HepG2 (cell line): ENCODE measurements around the gene ANKMY2. TPM values are rescaled to one million over a fixed set of nuclear protein-coding genes. Genes with fewer than 3 reads are reported as not detected.

Experiments used
- ATAC-seq: fragments of 200-7000 bp; cut with Tn5 transposase; 3 replicates; pipeline ENCODE4 v1.9.1; 2020; ENCODE audit warnings: mild to moderate bottlenecking, moderate library complexity
- BruUV-seq: library from RNA; stranded (reverse); fragments of 400-500 nt; replicated peaks from 2 replicates; lab custom pipeline; 2021; lab: Mats Ljungman, UMichigan
- CTCF ChIA-PET: fragments of 300-600 bp; formaldehyde crosslinking; extraction: SDS; loops from one replicate; lab custom pipeline; 2021; ENCODE audit warnings: low total read pairs, inconsistent platforms, low intra/inter-chr PET ratio; lab: Yijun Ruan, JAX
- POLR2A ChIA-PET: fragments of 350-600 bp; sonication (Branson Sonifier 250); formaldehyde crosslinking; loops from one replicate; lab custom pipeline; 2020; ENCODE audit warnings: antibody characterized with exemption, inconsistent platforms; lab: Yijun Ruan, JAX
- DNase-seq: peaks from one replicate; pipeline ENCODE4 v3.0.0-alpha.2; 2015; ENCODE audit warnings: low spot score
- FAIRE-seq: peaks from 3 replicates; lab custom pipeline; 2011; peaks lifted over from hg19 to GRCh38; lab: Jason Lieb, UNC
- H2AFZ ChIP-seq: one replicate; pipeline ENCODE4 v1.6.1; 2011; ENCODE audit warnings: low read length, inconsistent platforms
- H3K27ac ChIP-seq: fragments of 300-600 bp; 3 replicates; pipeline ENCODE4 v1.8.0; 2011; ENCODE audit warnings: mixed run types, mild to moderate bottlenecking, mixed read lengths, low read length, inconsistent platforms; ENCODE audit not compliant: insufficient read depth; ENCODE audit errors: extremely low read length
- H3K27me3 ChIP-seq, 2 experiments: fragments of 200-600 bp in 1 of 2; 2 replicates in 1 of 2; 3 replicates in 1 of 2; pipeline versions ENCODE4 v1.6.0 to v1.8.0; 2011; ENCODE audit warnings: low read length in 2 of 2, mild to moderate bottlenecking in 2 of 2, moderate library complexity in 2 of 2, inconsistent platforms in 1 of 2; ENCODE audit not compliant: insufficient read depth in 2 of 2, control insufficient read depth in 1 of 2
- H3K36me3 ChIP-seq, 2 experiments: fragments of 200-600 bp in 1 of 2; replicated peaks in 1 of 2; 2 replicates in 1 of 2; 3 replicates in 1 of 2; pipeline versions ENCODE4 v1.5.1 to v1.8.0; 2011; ENCODE audit warnings: low read length in 2 of 2, inconsistent platforms in 1 of 2; ENCODE audit not compliant: insufficient read depth in 2 of 2, control insufficient read depth in 1 of 2
- H3K4me1 ChIP-seq: 2 replicates; pipeline ENCODE4 v1.5.1; 2012; ENCODE audit warnings: low read length, inconsistent platforms; ENCODE audit not compliant: insufficient read depth
- H3K4me2 ChIP-seq: 2 replicates; pipeline ENCODE4 v1.6.0; 2011; ENCODE audit warnings: low read depth, low read length, inconsistent platforms
- H3K4me3 ChIP-seq, 3 experiments: fragments of 200-600 bp in 1 of 3; sonication (generic), shearing (Covaris generic) in 1 of 3; replicated peaks in 1 of 3; 2 replicates each; pipeline ENCODE4 v1.5.1; 2011 to 2016; ENCODE audit warnings: low read length in 3 of 3, inconsistent platforms in 2 of 3, low read depth in 2 of 3, mild to moderate bottlenecking in 2 of 3, control low read depth in 1 of 3, mixed read lengths in 1 of 3; ENCODE audit not compliant: insufficient read depth in 1 of 3
- H3K79me2 ChIP-seq: one replicate; pipeline ENCODE4 v1.6.1; 2011; ENCODE audit warnings: low read length, inconsistent platforms; ENCODE audit not compliant: insufficient read depth
- H3K9ac ChIP-seq: 2 replicates; pipeline ENCODE4 v1.6.0; 2011; ENCODE audit warnings: mild to moderate bottlenecking, low read depth, low read length, inconsistent platforms; ENCODE audit not compliant: insufficient read depth
- H3K9me3 ChIP-seq: 2 replicates; pipeline ENCODE4 v1.5.1; 2012; ENCODE audit warnings: mild to moderate bottlenecking, low read length
- H4K20me1 ChIP-seq: 2 replicates; pipeline ENCODE4 v1.6.0; 2011; ENCODE audit warnings: inconsistent platforms, mild to moderate bottlenecking, low read length, moderate library complexity; ENCODE audit not compliant: insufficient read depth
- DNMT1 ChIP-seq: sonication (generic); formaldehyde crosslinking; IDR thresholded peaks from 2 replicates; pipeline ENCODE4 v1.5.1; 2020; ENCODE audit warnings: mild to moderate bottlenecking, missing genetic modification reagents
- KDM2A ChIP-seq: sonication (generic); formaldehyde crosslinking; IDR thresholded peaks from 2 replicates; pipeline ENCODE4 v1.4.0; 2020; ENCODE audit warnings: low read depth, missing genetic modification reagents, borderline replicate concordance
- NFAT5 ChIP-seq: sonication (generic); formaldehyde crosslinking; IDR thresholded peaks from 2 replicates; pipeline ENCODE4 v1.4.0; 2020; ENCODE audit warnings: missing genetic modification reagents
- NR2F2 ChIP-seq: IDR thresholded peaks from 2 replicates; pipeline ENCODE4 v1.6.1; 2012; ENCODE audit warnings: low read depth, inconsistent platforms, borderline replicate concordance
- PRPF4 ChIP-seq: fragments of 200-400 bp; formaldehyde crosslinking; IDR thresholded peaks from 2 replicates; pipeline ENCODE4 v1.6.1; 2016; ENCODE audit warnings: low read length, low read depth; ENCODE audit not compliant: poor library complexity, severe bottlenecking
- SP5 ChIP-seq: IDR thresholded peaks from 2 replicates; pipeline ENCODE4 v1.6.1; 2016; ENCODE audit warnings: low read depth, borderline replicate concordance
- ZBTB7B ChIP-seq: sonication (generic); formaldehyde crosslinking; IDR thresholded peaks from 2 replicates; pipeline ENCODE4 v1.4.0; 2020; ENCODE audit warnings: missing genetic modification reagents
- ZNF607 ChIP-seq: sonication (generic); formaldehyde crosslinking; IDR thresholded peaks from 2 replicates; pipeline ENCODE4 v1.5.1; 2020; ENCODE audit warnings: missing genetic modification reagents, mild to moderate bottlenecking, borderline replicate concordance
- ZNF768 ChIP-seq: sonication (generic); formaldehyde crosslinking; IDR thresholded peaks from 2 replicates; pipeline ENCODE4 v1.4.0; 2020; ENCODE audit warnings: missing genetic modification reagents
- in situ Hi-C: cut with HindIII; loops from 2 replicates; pipeline ENCODE4 v1.10.0; 2017; ENCODE audit warnings: low pct_unique_long_range_greater_than_20kb; ENCODE audit not compliant: extremely low pct_ligation_motif_present
- intact Hi-C: fragments of 100-400 bp; cut with micrococcal nuclease; formaldehyde crosslinking; loops from one replicate; pipeline ENCODE4 v1.10.0; 2022; ENCODE audit not compliant: unreplicated experiment
- polyA plus RNA-seq, 8 experiments: library from polyadenylated mRNA; depleted of rRNA in 3 of 8; stranded (reverse) in 7 of 8; unstranded in 1 of 8; fragments of >200 nt; fragmentation: Illumina TruSeq in 4 of 8; extraction: Trizol in 4 of 8; gene quantifications; 2 replicates each; pipeline versions ENCODE4 v1.2.1 to v1.2.3, GENCODE V29; 2011 to 2016; ENCODE audit warnings: low read depth in 4 of 8, missing spikeins in 1 of 8, mixed read lengths in 1 of 8; ENCODE audit not compliant: insufficient read depth in 1 of 8
- total RNA-seq, 5 experiments: library from RNA; depleted of rRNA; stranded (reverse); fragments of >200 nt; fragmentation: Illumina TruSeq; extraction: Trizol; gene quantifications; 2 replicates each; pipeline ENCODE4 v1.2.3, GENCODE V29; 2016; ENCODE audit warnings: low read depth in 1 of 5
- TF ChIP-seq, protein P1 (sequence below): sonication (generic); formaldehyde crosslinking; IDR thresholded peaks from 2 replicates; pipeline ENCODE4 v1.4.0; 2020; ENCODE audit warnings: low read depth, missing genetic modification reagents
- TF ChIP-seq, protein P2 (sequence below): IDR thresholded peaks from 2 replicates; pipeline ENCODE4 v1.6.1; 2016; ENCODE audit warnings: low read depth, borderline replicate concordance

The ANKMY2 gene
- total and polyA plus RNA-seq, 2 of the 13 experiments (the other 11 are each of a cell fraction or from before 2014, with no cell fraction given) = 12.2 to 21.6 TPM

DNA sequence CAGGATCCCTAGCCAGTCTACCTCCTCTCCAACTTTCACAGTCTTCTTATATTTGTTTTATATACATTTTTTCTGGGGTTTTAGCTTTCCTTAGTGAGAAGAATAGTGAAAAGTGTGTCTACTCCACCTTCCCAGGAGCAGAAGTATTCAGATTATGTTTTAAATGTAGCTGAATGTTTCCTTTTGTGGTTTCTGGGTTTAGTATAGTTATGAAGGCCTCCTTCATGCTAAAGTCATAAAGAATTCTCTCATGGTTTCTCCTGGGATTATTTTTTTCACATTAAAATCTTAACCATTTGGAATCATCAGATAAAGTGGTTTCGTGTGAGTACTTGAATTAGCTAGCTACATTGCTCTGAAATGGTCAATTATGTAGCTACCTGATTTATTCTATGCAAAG is 50.9 kb downstream of the ANKMY2 start (continued):
- TF ChIP-seq NFAT5 (CRISPR knock-in tag) (no peak), DNMT1 (CRISPR knock-in tag) (no peak), NR2F2 (no peak), ZNF607 (CRISPR knock-in tag) (no peak)

- Histone ChIP-seq H3K36me3 (no peaks in the 10 kb centered on the region), H3K4me2 (no peak overlapping the region), H3K27me3 (no peaks in the 10 kb centered on the region), H3K4me3 (no peak overlapping the region), H3K79me2 (no peaks in the 10 kb centered on the region), H3K4me1 (no peaks in the 10 kb centered on the region), H3K9me3 (no peaks in the 10 kb centered on the region), H2AFZ (no peak overlapping the region), H3K27ac (no peak overlapping the region), H3K9ac (no peak overlapping the region), H4K20me1 (no peaks in the 10 kb centered on the region)
- POLR2A ChIA-PET = no interaction called here
- no peak for FAIRE-seq
- no peak for DNase-seq
- no TSS peak for BruUV-seq
- in situ Hi-C loops = no loop called here
- no peak for TF ChIP-seq SP5 (CRISPR knock-in tag)
- TF ChIP-seq, protein P1, sequence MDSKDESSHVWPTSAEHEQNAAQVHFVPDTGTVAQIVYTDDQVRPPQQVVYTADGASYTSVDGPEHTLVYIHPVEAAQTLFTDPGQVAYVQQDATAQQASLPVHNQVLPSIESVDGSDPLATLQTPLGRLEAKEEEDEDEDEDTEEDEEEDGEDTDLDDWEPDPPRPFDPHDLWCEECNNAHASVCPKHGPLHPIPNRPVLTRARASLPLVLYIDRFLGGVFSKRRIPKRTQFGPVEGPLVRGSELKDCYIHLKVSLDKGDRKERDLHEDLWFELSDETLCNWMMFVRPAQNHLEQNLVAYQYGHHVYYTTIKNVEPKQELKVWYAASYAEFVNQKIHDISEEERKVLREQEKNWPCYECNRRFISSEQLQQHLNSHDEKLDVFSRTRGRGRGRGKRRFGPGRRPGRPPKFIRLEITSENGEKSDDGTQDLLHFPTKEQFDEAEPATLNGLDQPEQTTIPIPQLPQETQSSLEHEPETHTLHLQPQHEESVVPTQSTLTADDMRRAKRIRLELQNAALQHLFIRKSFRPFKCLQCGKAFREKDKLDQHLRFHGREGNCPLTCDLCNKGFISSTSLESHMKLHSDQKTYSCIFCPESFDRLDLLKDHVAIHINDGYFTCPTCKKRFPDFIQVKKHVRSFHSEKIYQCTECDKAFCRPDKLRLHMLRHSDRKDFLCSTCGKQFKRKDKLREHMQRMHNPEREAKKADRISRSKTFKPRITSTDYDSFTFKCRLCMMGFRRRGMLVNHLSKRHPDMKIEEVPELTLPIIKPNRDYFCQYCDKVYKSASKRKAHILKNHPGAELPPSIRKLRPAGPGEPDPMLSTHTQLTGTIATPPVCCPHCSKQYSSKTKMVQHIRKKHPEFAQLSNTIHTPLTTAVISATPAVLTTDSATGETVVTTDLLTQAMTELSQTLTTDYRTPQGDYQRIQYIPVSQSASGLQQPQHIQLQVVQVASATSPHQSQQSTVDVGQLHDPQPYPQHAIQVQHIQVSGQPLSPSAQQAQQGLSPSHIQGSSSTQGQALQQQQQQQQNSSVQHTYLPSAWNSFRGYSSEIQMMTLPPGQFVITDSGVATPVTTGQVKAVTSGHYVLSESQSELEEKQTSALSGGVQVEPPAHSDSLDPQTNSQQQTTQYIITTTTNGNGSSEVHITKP (CRISPR knock-in tag) = no peak
- no peak for TF ChIP-seq PRPF4
- no peak for TF ChIP-seq ZNF768 (CRISPR knock-in tag)
- no peak for TF ChIP-seq KDM2A (CRISPR knock-in tag)
- no peak for TF ChIP-seq ZBTB7B
- TF ChIP-seq, protein P2, sequence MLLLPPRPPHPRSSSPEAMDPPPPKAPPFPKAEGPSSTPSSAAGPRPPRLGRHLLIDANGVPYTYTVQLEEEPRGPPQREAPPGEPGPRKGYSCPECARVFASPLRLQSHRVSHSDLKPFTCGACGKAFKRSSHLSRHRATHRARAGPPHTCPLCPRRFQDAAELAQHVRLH (CRISPR knock-in tag) = no peak
- CTCF ChIA-PET = no interaction called here
- no peak for ATAC-seq
- intact Hi-C loops = no loop called here
These were observed 51.5 kb downstream of the ANKMY2 start for GRCh38 chr7:16594061-16594460.
